Fibroblast of lung (primary cell): ENCODE data around the gene WNT7A.

Experiments
- CTCF ChIP-seq, 2 donors: IDR thresholded peaks in 1 of 2; conservative IDR thresholded peaks in 1 of 2; 1 replicate in 1 of 2; 2 replicates in 1 of 2; pipeline ENCODE4 v1.5.1; 2011 to 2012; ENCODE audit warnings: low read length in 2 of 2, control low read depth in 1 of 2, inconsistent platforms in 1 of 2, low read depth in 1 of 2, mild to moderate bottlenecking in 1 of 2
- EZH2 ChIP-seq: IDR thresholded peaks from 2 replicates; pipeline ENCODE4 v1.5.1; 2012; ENCODE audit warnings: low read length, control low read depth, mild to moderate bottlenecking; ENCODE audit errors: missing control alignments

GRCh38 chr3:13856006-13856405 lies 23.9 kb downstream of the WNT7A start:
- TF ChIP-seq CTCF (conservative IDR thresholded peaks at IDR 0.05 in 1 of 2, IDR thresholded peaks at IDR 0.05 in 1 of 2; ENCODE audit: low read depth in 1 of 2, low read length in 2 of 2) (no peak), EZH2 (no peak)
